HepG2 (cell line): ENCODE data around the gene ACSF3.

Experiments
- ARNT ChIP-seq: fragments of 450-650 bp; IDR thresholded peaks from 2 replicates; pipeline ENCODE4 v1.6.1; 2017
- CHD2 ChIP-seq: IDR thresholded peaks from 2 replicates; pipeline ENCODE4 v1.6.1; 2011; ENCODE audit warnings: low read depth, low read length, improper control_type of control experiment
- CTCF ChIP-seq: sonication (generic); formaldehyde crosslinking; IDR thresholded peaks from 2 replicates; pipeline ENCODE4 v1.5.0; 2020; ENCODE audit warnings: mild to moderate bottlenecking, missing genetic modification reagents, moderate library complexity
- FOXK1 ChIP-seq: sonication (generic); formaldehyde crosslinking; IDR thresholded peaks from 2 replicates; pipeline ENCODE4 v1.4.0; 2020; ENCODE audit warnings: low read depth, missing genetic modification reagents, borderline replicate concordance
- FOXK2 ChIP-seq: fragments of 450-650 bp; IDR thresholded peaks from 2 replicates; pipeline ENCODE4 v1.6.1; 2016
- POLR2AphosphoS5 ChIP-seq: IDR thresholded peaks from 2 replicates; pipeline ENCODE4 v1.6.1; 2012; ENCODE audit warnings: low read depth, low read length
- SIN3B ChIP-seq: fragments of 150-350 bp; IDR thresholded peaks from 2 replicates; pipeline ENCODE4 v1.6.1; 2014; ENCODE audit warnings: low read length
- ZNF3 ChIP-seq: IDR thresholded peaks from 2 replicates; pipeline ENCODE4 v1.7.0; 2017; ENCODE audit warnings: inconsistent platforms
- ZNF660 ChIP-seq: sonication (generic); formaldehyde crosslinking; IDR thresholded peaks from 2 replicates; pipeline ENCODE4 v1.5.1; 2020; ENCODE audit warnings: mild to moderate bottlenecking, low read depth, missing genetic modification reagents, borderline replicate concordance

GRCh38 chr16:89049484-89050118 is 44.1 kb upstream of the ACSF3 start:
- TF ChIP-seq POLR2AphosphoS5 (no peak), FOXK1 (CRISPR knock-in tag) (no peak), CHD2 (no peak), ZNF3 (CRISPR knock-in tag) (no peak), ZNF660 (CRISPR knock-in tag) (no peak), CTCF (no peak), FOXK2 (no peak), SIN3B (no peak), ARNT (no peak)
